GM21526 (cell line): Measurements from ENCODE around the gene DGKI.

Source experiments
- ATAC-seq: cut with Tn5 transposase; IDR thresholded peaks from one replicate; pipeline ENCODE4 v1.9.1; 2021; ENCODE audit warnings: moderate library complexity; ENCODE audit not compliant: unreplicated experiment, low FRiP score

The DGKI gene

GRCh38 chr7:137791930-137792329 lies 54.8 kb downstream of the DGKI start:
- no peak for ATAC-seq

- no peak for ATAC-seq
Observed at GRCh38 chr7:137790828-137791227, 55.9 kb downstream of the DGKI start.

DNA sequence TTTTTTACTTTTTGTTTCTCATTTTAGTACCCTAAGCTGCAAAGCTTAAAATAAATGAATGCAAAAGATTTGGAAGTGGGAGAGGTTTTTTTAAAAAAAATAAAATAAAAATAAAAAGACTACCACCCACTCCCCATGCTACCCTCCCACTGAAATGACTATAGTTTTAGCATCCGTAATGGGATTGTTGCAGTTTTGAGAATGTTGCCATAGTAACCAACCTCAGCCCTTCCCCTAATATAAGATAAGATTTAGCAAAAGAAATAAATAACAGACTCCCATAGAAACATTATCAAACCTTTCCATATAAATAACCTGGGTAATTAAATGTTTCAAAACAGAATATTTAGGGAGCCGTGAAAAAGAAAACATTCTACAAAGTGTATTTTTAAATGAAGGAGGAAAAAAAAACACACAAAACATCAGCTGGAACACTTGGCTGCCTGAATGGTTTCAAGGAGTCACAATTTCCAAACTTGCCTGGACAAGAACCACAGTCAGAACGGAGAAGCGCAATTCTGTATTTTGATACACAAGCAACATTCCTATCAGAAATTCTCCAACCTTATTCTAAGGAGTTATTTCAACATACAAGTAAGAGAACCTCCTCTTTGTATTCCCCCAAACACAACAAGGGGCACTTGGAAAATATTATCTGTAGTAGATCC lies 57.4 kb downstream of the DGKI start:
- ATAC-seq, result no peak

GRCh38 chr7:137787301-137787976 lies 59.3 kb downstream of the DGKI start:
- ATAC-seq, result no peak

DNA sequence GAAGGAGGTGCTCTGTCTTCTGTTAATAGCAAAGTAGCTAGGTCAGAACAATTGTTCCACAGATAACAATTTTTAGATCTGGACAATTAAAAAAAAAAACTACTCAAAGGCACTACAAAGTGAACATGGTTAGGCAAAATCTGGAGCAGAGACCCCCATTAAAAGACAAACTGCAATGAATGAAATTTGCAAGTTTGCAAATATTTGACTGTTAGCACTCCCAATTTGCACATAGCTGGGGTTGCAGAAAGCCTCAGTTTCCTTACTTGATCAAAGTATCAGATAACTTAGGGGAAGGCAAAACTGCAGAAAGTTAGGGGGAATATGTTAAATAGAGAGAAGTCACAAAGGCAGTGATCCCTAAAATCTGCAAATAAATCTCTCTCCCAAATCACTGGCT lies 68.3 kb downstream of the DGKI start:
- ATAC-seq, result no peak

DNA sequence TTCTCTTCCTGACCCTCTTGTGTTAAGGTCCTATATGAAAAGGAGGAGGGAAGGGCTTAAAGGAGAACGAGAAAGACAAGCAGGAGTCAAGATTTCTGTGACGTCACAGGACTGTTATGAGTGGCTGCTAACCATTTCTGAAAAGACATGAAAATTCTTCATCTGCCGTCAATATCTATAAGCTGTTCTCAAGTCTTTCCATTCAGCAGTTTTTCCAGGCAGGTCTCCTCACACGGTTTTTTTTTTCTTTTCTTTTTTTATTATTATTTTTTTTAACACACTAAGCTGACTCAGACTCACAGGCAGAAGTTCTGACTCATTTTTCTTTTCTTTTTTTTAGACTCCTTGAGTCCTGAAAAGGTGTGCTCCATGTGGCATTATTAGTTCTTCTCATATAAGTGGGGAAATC lies 72.0 kb downstream of the DGKI start:
- ATAC-seq, result no peak

- ATAC-seq, result no peak
Observed at GRCh38 chr7:137772748-137773147, 74.0 kb downstream of the DGKI start.

DNA sequence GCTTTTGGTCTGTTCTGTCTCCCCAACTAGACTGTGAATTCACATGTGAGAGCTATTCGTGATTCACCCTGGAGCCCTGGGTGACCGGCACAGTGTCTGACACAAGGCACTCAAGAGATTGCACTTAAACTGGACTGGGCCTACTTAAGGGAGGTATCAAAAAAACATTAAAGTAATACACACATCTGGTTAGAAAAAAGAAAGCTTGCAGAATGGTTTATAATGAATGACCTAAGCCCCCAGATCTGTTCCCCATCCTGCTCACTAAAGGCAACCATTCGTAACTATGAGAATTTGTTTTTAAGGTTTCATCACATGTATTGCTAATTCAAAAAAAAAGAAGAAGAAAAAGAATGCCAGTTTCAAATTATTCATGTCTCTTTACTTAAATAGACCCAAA lies 74.5 kb downstream of the DGKI start:
- ATAC-seq, result no peak

- ATAC-seq, result no peak
Observed at GRCh38 chr7:137771679-137772078, 75.1 kb downstream of the DGKI start.

DNA sequence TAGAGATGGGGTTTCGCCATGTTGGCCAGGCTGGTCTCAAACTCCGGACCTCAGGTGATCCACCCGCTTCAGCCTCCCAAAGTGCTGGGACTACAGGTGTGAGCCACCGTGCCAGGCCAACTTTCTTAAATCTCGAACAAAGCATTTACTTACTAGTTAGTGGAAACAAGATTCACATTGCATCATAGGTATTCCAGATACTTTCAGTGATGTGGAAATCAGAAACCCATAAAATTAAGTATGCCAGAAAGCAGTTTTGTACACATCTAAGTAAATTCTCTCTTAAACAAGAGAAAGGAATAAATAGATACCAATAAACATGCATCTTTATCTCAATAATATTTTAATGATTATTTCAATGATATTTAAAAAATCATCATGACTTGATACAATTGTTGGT lies 75.5 kb downstream of the DGKI start:
- no peak for ATAC-seq

- no peak for ATAC-seq
Observed at GRCh38 chr7:137768366-137768765, 78.4 kb downstream of the DGKI start.

GRCh38 chr7:137762334-137762733 lies 84.4 kb downstream of the DGKI start:
- no peak for ATAC-seq

GRCh38 chr7:137760111-137760510 lies 86.7 kb downstream of the DGKI start:
- no peak for ATAC-seq

- ATAC-seq, result no peak
Observed at GRCh38 chr7:137757146-137757925, 89.4 kb downstream of the DGKI start.

DNA sequence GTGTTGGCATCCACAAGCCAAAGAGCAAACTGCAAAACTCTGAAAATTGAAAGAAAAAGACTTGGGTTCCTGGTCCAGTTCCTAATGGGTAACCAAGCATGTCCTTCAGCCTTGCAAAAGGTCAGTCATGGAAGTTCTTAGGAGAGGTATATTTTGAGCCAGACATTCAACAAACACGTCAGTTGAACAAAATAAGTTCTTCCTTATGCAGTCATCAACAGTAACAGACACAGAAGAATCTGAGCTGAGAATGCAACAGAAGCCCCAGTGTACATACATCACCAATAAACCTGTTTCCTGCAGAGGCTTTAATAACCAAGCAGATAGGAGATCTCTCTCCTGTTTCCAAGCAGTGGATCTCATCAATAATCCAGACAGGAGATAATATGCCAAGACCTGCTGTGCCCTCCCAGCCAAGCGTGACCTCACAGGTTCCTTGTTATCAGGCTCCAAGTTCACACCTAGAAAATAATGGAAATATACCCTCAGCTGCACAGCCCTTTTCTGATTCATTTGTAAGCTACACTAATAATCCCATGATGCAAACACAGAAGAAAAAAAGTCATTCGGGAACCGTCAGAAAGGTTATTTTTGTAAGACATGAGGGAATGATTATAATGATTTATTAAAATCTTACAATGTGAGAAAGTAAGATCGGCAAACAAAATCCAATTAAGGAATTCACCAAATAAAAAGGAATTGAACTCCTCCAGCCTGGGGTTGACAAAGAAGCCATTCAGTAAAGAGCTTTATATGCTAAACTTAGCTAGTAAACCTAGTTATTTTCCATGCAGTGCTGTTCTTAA lies 90.7 kb downstream of the DGKI start:
- ATAC-seq, result no peak

GRCh38 chr7:137755427-137755826 lies 91.3 kb downstream of the DGKI start:
- no peak for ATAC-seq

DNA sequence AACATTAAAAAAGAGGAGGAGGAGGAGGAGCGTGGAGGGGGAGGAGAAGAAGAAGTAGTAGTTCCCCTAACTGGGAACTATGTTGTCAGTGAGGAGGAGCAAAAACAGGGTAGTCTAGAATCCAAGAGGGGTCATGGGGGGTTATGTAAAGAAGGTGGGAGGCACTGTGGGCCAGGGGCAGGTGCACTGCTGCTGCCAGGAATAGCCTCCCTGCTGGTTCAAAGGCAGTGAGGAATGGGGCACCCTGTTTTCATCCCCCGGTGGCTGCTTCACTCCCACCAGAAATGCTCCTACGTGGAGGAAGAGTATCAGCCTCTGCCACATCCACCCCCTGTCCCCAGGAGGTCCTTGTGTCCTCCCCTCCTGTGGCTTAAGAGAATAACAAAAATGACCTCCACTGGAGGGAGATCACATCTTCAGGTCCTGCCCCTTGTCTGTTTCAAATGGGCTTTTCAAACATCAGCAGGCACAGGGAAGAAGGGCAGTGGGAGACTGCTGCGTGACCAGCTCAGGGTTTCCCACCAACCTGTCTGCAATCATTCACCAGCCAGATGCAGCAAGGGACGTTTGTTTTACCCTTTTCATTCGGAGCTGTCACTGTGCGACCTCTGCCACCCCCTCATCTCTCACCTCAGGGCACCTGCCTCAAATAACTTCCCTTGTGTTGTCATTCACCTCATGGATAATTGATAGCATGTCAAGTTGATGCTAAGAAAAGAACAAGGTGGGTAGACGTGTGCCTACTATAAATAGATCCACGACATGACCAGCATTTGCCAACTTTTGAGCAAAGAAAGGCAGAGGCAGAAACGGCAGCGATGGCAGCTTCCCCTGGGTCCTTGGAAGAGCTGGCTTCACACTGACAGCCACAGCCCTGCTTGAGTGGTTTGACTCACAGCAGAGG lies 92.6 kb downstream of the DGKI start:
- ATAC-seq, result no peak

DNA sequence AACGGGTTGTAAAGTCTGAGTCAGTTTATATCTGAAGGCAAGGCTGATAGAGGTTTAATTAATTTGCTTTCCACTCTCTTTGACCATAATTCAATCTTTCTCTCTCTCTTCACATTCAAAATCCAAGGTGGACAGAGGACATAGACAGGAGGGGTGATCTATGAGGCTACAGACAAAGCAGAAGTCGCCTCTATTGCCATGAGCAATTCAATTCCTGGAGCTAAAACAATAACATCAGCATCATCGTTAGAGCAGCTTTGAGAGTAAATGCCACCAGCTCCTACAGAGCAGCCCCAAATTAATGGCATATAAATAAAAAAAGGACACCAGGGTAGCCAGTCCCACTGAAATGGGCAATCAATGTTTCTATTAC lies 93.2 kb downstream of the DGKI start:
- ATAC-seq, result no peak

- ATAC-seq, result no peak
Observed at GRCh38 chr7:137753067-137753466, 93.7 kb downstream of the DGKI start.
